Renal pelvis (tissue), 12 donors: ENCODE results near the gene CWF19L2. TPM values are rescaled to one million over a fixed set of nuclear protein-coding genes. Genes with fewer than 3 reads are reported as not detected.
"Not testable (repeated sequence)": the region's sequence is repeated elsewhere in the genome, so short reads cannot be mapped to it uniquely, and the experiment has no call there.

Experiments
- DNase-seq: peaks from one replicate; pipeline ENCODE4 v3.0.0-alpha.2; 2013
- long read RNA-seq, 16 experiments: transcript quantifications; one replicate each; lab custom pipeline, GENCODE V29; 2026
- polyA plus RNA-seq, 3 donors: library from polyadenylated mRNA; unstranded; fragments of 120-200 nt; gene quantifications; one replicate each; pipeline ENCODE4 v1.2.1, GENCODE V29; 2013; ENCODE audit not compliant: insufficient read length in 3 of 3

CWF19L2 gene
- 10 to 100 TPM; 17.2 to 21.7 (median 18.5) TPM for polyA plus RNA-seq
- long read RNA-seq, donor 1, partial matches to known transcripts = 0 of 3 reads
- long read RNA-seq, donor 1, other reads (novel, unspliced or antisense) = 0 of 3 reads
- long read RNA-seq, donor 2, partial matches to known transcripts = 0 of 2 reads
- long read RNA-seq, donor 2, other reads (novel, unspliced or antisense) = 0 of 2 reads
- long read RNA-seq, donor 3, partial matches to known transcripts = 14 of 14 reads
- long read RNA-seq, donor 3, other reads (novel, unspliced or antisense) = 0 of 14 reads
- long read RNA-seq, donor 4, partial matches to known transcripts = 0 of 1 reads
- long read RNA-seq, donor 4, other reads (novel, unspliced or antisense) = 0 of 1 reads
- long read RNA-seq, donor 5 = 0 reads
- long read RNA-seq, donor 6, partial matches to known transcripts = 8 of 10 reads
- long read RNA-seq, donor 6, other reads (novel, unspliced or antisense) = 0 of 10 reads
- long read RNA-seq, donor 7, partial matches to known transcripts = 0 of 2 reads
- long read RNA-seq, donor 7, other reads (novel, unspliced or antisense) = 0 of 2 reads
- long read RNA-seq, donor 8, partial matches to known transcripts = 0 of 1 reads
- long read RNA-seq, donor 8, other reads (novel, unspliced or antisense) = 0 of 1 reads
- long read RNA-seq, donor 9, partial matches to known transcripts = 0 of 2 reads
- long read RNA-seq, donor 9, other reads (novel, unspliced or antisense) = 0 of 2 reads
- long read RNA-seq, donor 10 = 0 reads
- long read RNA-seq, donor 11, partial matches to known transcripts = 0 of 3 reads
- long read RNA-seq, donor 11, other reads (novel, unspliced or antisense) = 0 of 3 reads
- long read RNA-seq, donor 12, partial matches to known transcripts = 7 of 11 reads
- long read RNA-seq, donor 12, other reads (novel, unspliced or antisense) = 0 of 11 reads
- long read RNA-seq, donor 13, partial matches to known transcripts = 0 of 1 reads
- long read RNA-seq, donor 13, other reads (novel, unspliced or antisense) = 0 of 1 reads
- long read RNA-seq, donor 14 = 0 reads
- long read RNA-seq, donor 15, partial matches to known transcripts = 0 of 1 reads
- long read RNA-seq, donor 15, other reads (novel, unspliced or antisense) = 0 of 1 reads
- long read RNA-seq, donor 16, partial matches to known transcripts = 5 of 7 reads
- long read RNA-seq, donor 16, other reads (novel, unspliced or antisense) = 0 of 7 reads

- DNase-seq = peak; percentile 95
Measured at GRCh38 chr11:107457558-107458271, at the start of gene CWF19L2. Gene CWF19L2, minus strand, starts transcription at chr11:107457825. Its CDS starts 9 bp downstream, at chr11:107457816.

GRCh38 chr11:107505647-107506225 lies 48.1 kb upstream of the CWF19L2 start:
- DNase-seq = no peak

GRCh38 chr11:107504981-107505380 lies 47.4 kb upstream of the CWF19L2 start:
- DNase-seq = no peak

GRCh38 chr11:107501713-107502112 lies 44.1 kb upstream of the CWF19L2 start:
- no peak for DNase-seq

- not testable (repeated sequence) for DNase-seq
Measured at GRCh38 chr11:107497371-107497770, 39.7 kb upstream of the CWF19L2 start.

GRCh38 chr11:107496011-107496410 lies 38.4 kb upstream of the CWF19L2 start:
- no peak for DNase-seq

GRCh38 chr11:107494055-107494454 lies 36.4 kb upstream of the CWF19L2 start:
- no peak for DNase-seq

- no peak for DNase-seq
Measured at GRCh38 chr11:107493117-107493516, 35.5 kb upstream of the CWF19L2 start.

- no peak for DNase-seq
Measured at GRCh38 chr11:107490836-107491235, 33.2 kb upstream of the CWF19L2 start.

GRCh38 chr11:107482234-107482633 lies 24.6 kb upstream of the CWF19L2 start:
- DNase-seq = no peak

- DNase-seq = no peak
Measured at GRCh38 chr11:107478922-107479321, 21.3 kb upstream of the CWF19L2 start.

- no peak for DNase-seq
Measured at GRCh38 chr11:107477820-107478219, 20.2 kb upstream of the CWF19L2 start.

GRCh38 chr11:107473792-107474191 lies 16.2 kb upstream of the CWF19L2 start:
- peak; percentile 42 for DNase-seq

- DNase-seq = no peak
Measured at GRCh38 chr11:107472966-107473365, 15.3 kb upstream of the CWF19L2 start.

GRCh38 chr11:107468596-107468995 lies 11.0 kb upstream of the CWF19L2 start:
- DNase-seq = no peak

- peak; percentile 38 for DNase-seq
Measured at GRCh38 chr11:107467696-107468095, 10.1 kb upstream of the CWF19L2 start.

GRCh38 chr11:107466275-107466866 lies 8.7 kb upstream of the CWF19L2 start:
- not testable (repeated sequence) for DNase-seq

- DNase-seq = no peak
Measured at GRCh38 chr11:107457205-107457557, 444 bp downstream of the CWF19L2 start.

- no peak for DNase-seq
Measured at GRCh38 chr11:107453594-107454286, 3.9 kb downstream of the CWF19L2 start.
